ENCODE measurements around the gene PRKRA.
"Not testable (repeated sequence)": the region's sequence is repeated elsewhere in the genome, so short reads cannot be mapped to it uniquely, and the experiment has no call there.

Gene PRKRA

GRCh38 chr2:178413472-178414265 lies 37.3 kb downstream of the PRKRA start:
- peak; percentile 83 for DNase-seq

GRCh38 chr2:178412453-178412852 lies 38.5 kb downstream of the PRKRA start:
- not testable (repeated sequence) for DNase-seq

GRCh38 chr2:178412047-178412446 lies 38.9 kb downstream of the PRKRA start:
- DNase-seq = no peak

GRCh38 chr2:178409261-178409660 lies 41.7 kb downstream of the PRKRA start:
- DNase-seq = no peak

GRCh38 chr2:178404368-178404767 lies 46.6 kb downstream of the PRKRA start:
- DNase-seq = peak; percentile 48

GRCh38 chr2:178403671-178404306 lies 47.2 kb downstream of the PRKRA start:
- DNase-seq = no peak

- no peak for DNase-seq
These were observed 49.0 kb downstream of the PRKRA start for GRCh38 chr2:178401994-178402437.

GRCh38 chr2:178397002-178397605 lies 53.9 kb downstream of the PRKRA start:
- DNase-seq = peak; percentile 8

GRCh38 chr2:178395941-178396570 lies 54.9 kb downstream of the PRKRA start:
- DNase-seq = no peak

- no peak for DNase-seq
These were observed 55.7 kb downstream of the PRKRA start for GRCh38 chr2:178395295-178395694.

GRCh38 chr2:178394859-178395258 lies 56.1 kb downstream of the PRKRA start:
- no peak for DNase-seq

- DNase-seq = no peak
These were observed 58.8 kb downstream of the PRKRA start for GRCh38 chr2:178392215-178392614.

GRCh38 chr2:178391701-178392100 lies 59.3 kb downstream of the PRKRA start:
- no peak for DNase-seq

- no peak for DNase-seq
These were observed 62.7 kb downstream of the PRKRA start for GRCh38 chr2:178388287-178388686.

GRCh38 chr2:178386986-178387597 lies 63.9 kb downstream of the PRKRA start:
- no peak for DNase-seq

GRCh38 chr2:178385595-178386148 lies 65.3 kb downstream of the PRKRA start:
- DNase-seq = no peak

- no peak for DNase-seq
These were observed 67.3 kb downstream of the PRKRA start for GRCh38 chr2:178383718-178384117.
